GM19467 (cell line): ENCODE measurements around the gene SUGCT.
"Not testable (repeated sequence)": the region's sequence is repeated elsewhere in the genome, so short reads cannot be mapped to it uniquely, and the experiment has no call there.

Experiments used
- ATAC-seq: cut with Tn5 transposase; IDR thresholded peaks from one replicate; pipeline ENCODE4 v1.9.1; 2021; ENCODE audit warnings: mild to moderate bottlenecking, moderate library complexity; ENCODE audit not compliant: unreplicated experiment

Gene SUGCT

GRCh38 chr7:40400525-40400924, 265.7 kb downstream of the SUGCT start:
- no peak for ATAC-seq

- ATAC-seq = no peak
These were observed 266.6 kb downstream of the SUGCT start for GRCh38 chr7:40401406-40401805.

- no peak for ATAC-seq
These were observed 267.9 kb downstream of the SUGCT start for GRCh38 chr7:40402661-40403060.

GRCh38 chr7:40403703-40404476, 269.1 kb downstream of the SUGCT start:
- ATAC-seq = no peak

- no peak for ATAC-seq
These were observed 271.2 kb downstream of the SUGCT start for GRCh38 chr7:40405991-40406390.

GRCh38 chr7:40412323-40412722, 277.5 kb downstream of the SUGCT start:
- no peak for ATAC-seq

GRCh38 chr7:40414704-40415103, 279.9 kb downstream of the SUGCT start:
- not testable (repeated sequence) for ATAC-seq

GRCh38 chr7:40418448-40418847, 283.6 kb downstream of the SUGCT start:
- ATAC-seq = no peak

GRCh38 chr7:40418983-40419382, 284.2 kb downstream of the SUGCT start:
- ATAC-seq = no peak

- ATAC-seq = no peak
These were observed 285.0 kb downstream of the SUGCT start for GRCh38 chr7:40419806-40420205.

GRCh38 chr7:40421433-40421832, 286.6 kb downstream of the SUGCT start:
- ATAC-seq = no peak

GRCh38 chr7:40425696-40426095, 290.9 kb downstream of the SUGCT start:
- no peak for ATAC-seq

- ATAC-seq = no peak
These were observed 293.6 kb downstream of the SUGCT start for GRCh38 chr7:40428421-40428820.

GRCh38 chr7:40429826-40430225, 295.0 kb downstream of the SUGCT start:
- ATAC-seq = no peak

- ATAC-seq = no peak
These were observed 297.2 kb downstream of the SUGCT start for GRCh38 chr7:40432046-40432445.

- ATAC-seq = no peak
These were observed 301.9 kb downstream of the SUGCT start for GRCh38 chr7:40436710-40437109.

GRCh38 chr7:40437498-40437897, 302.7 kb downstream of the SUGCT start:
- ATAC-seq = no peak

GRCh38 chr7:40437936-40438634, 303.3 kb downstream of the SUGCT start:
- ATAC-seq = no peak

GRCh38 chr7:40439686-40440085, 304.9 kb downstream of the SUGCT start:
- ATAC-seq = no peak

GRCh38 chr7:40447345-40447744, 312.5 kb downstream of the SUGCT start:
- no peak for ATAC-seq

GRCh38 chr7:40455485-40455884, 320.7 kb downstream of the SUGCT start:
- no peak for ATAC-seq

GRCh38 chr7:40457776-40458480, 323.1 kb downstream of the SUGCT start:
- ATAC-seq = no peak
